K562 (cell line): ENCODE measurements around the gene RACGAP1. TPM values are rescaled to one million over a fixed set of nuclear protein-coding genes. Genes with fewer than 3 reads are reported as not detected.

Experiments
- BCL6 ChIP-seq: fragments of 250-450 bp; sonication (Bioruptor Pico); IDR thresholded peaks from 2 replicates; pipeline ENCODE4 v1.4.0; 2020
- C11orf30 ChIP-seq: fragments of 450-650 bp; IDR thresholded peaks from 2 replicates; pipeline ENCODE4 v1.6.1; 2016; ENCODE audit warnings: low read depth, mild to moderate bottlenecking
- CBX8 ChIP-seq: fragments of 200-600 bp; sonication (generic); IDR thresholded peaks from 2 replicates; pipeline ENCODE4 v1.6.1; 2012; ENCODE audit warnings: borderline replicate concordance, mixed run types, low read depth, mild to moderate bottlenecking, moderate library complexity, mixed read lengths, low read length, control low read depth, inconsistent platforms; ENCODE audit not compliant: poor library complexity, severe bottlenecking; ENCODE audit errors: extremely low read depth
- CREM ChIP-seq: IDR thresholded peaks from 2 replicates; pipeline ENCODE4 v1.6.1; 2014; ENCODE audit warnings: antibody characterized with exemption, low read depth
- CTCF ChIP-seq, 3 experiments: IDR thresholded peaks in 2 of 3; conservative IDR thresholded peaks in 1 of 3; 2 replicates each; pipeline ENCODE4 v1.5.1; 2011 to 2012; ENCODE audit warnings: low read length in 3 of 3, mild to moderate bottlenecking in 3 of 3, control low read depth in 2 of 3, improper control_type of control experiment in 1 of 3, inconsistent platforms in 1 of 3, low read depth in 1 of 3, mixed read lengths in 1 of 3, moderate library complexity in 1 of 3; ENCODE audit not compliant: insufficient read depth in 2 of 3
- EHMT2 ChIP-seq: fragments of 450-650 bp; IDR thresholded peaks from 2 replicates; pipeline ENCODE4 v1.6.1; 2018; ENCODE audit warnings: antibody characterized with exemption
- EP300 ChIP-seq: IDR thresholded peaks from 2 replicates; pipeline ENCODE4 v1.6.1; 2012; ENCODE audit warnings: low read length, improper control_type of control experiment
- ESRRA ChIP-seq: fragments of 450-650 bp; IDR thresholded peaks from 2 replicates; pipeline ENCODE4 v1.6.1; 2014; ENCODE audit warnings: low read depth, mild to moderate bottlenecking, moderate library complexity, borderline replicate concordance
- ETS1 ChIP-seq: conservative IDR thresholded peaks from 2 replicates; pipeline ENCODE4 v1.6.1; 2011; ENCODE audit warnings: low read depth, mild to moderate bottlenecking, low read length; ENCODE audit not compliant: control insufficient read depth
- GTF2B ChIP-seq: IDR thresholded peaks from 2 replicates; pipeline ENCODE4 v1.6.1; 2011; ENCODE audit not compliant: insufficient read length; ENCODE audit errors: extremely low read depth
- KDM5B ChIP-seq: fragments of 200-600 bp; sonication (generic); IDR thresholded peaks from 2 replicates; pipeline ENCODE4 v1.6.1; 2012; ENCODE audit warnings: low read depth, mild to moderate bottlenecking, moderate library complexity, low read length, control low read depth, inconsistent platforms; ENCODE audit not compliant: insufficient replicate concordance
- NKRF ChIP-seq: fragments of 450-650 bp; IDR thresholded peaks from 2 replicates; pipeline ENCODE4 v1.6.1; 2016; ENCODE audit warnings: borderline replicate concordance
- NR4A1 ChIP-seq, 2 experiments: fragments of 250-450 bp in 1 of 2; fragments of 450-650 bp in 1 of 2; sonication (Bioruptor Pico) in 1 of 2; IDR thresholded peaks; 2 replicates each; pipeline versions ENCODE4 v1.4.0 to v1.6.1; 2016 to 2020; ENCODE audit warnings: mild to moderate bottlenecking in 2 of 2, missing compliant biosample characterization in 1 of 2, missing genetic modification characterization in 1 of 2, moderate library complexity in 1 of 2
- PURB ChIP-seq: sonication (generic); formaldehyde crosslinking; IDR thresholded peaks from 2 replicates; pipeline ENCODE4 v1.9.0; 2021; ENCODE audit warnings: low read depth, mild to moderate bottlenecking, missing genetic modification reagents
- RB1 ChIP-seq: fragments of 450-650 bp; IDR thresholded peaks from 2 replicates; pipeline ENCODE4 v1.6.1; 2017; ENCODE audit warnings: low read depth, mild to moderate bottlenecking
- RHOXF2B ChIP-seq: fragments of 250-450 bp; sonication (Bioruptor Pico); conservative IDR thresholded peaks from 2 replicates; pipeline ENCODE4 v1.5.1; 2021
- TRIM24 ChIP-seq, 2 experiments: fragments of 450-650 bp; IDR thresholded peaks; 2 replicates each; pipeline ENCODE4 v1.6.1; 2016
- ZFPM2 ChIP-seq: fragments of 250-450 bp; sonication (Bioruptor Pico); IDR thresholded peaks from 2 replicates; pipeline ENCODE4 v1.5.1; 2022; ENCODE audit warnings: mild to moderate bottlenecking
- ZNF57 ChIP-seq: fragments of 450-650 bp; formaldehyde crosslinking; IDR thresholded peaks from 2 replicates; pipeline ENCODE4 v1.4.0; 2020; ENCODE audit warnings: mild to moderate bottlenecking, moderate library complexity
- ZNF778 ChIP-seq: fragments of 450-650 bp; formaldehyde crosslinking; IDR thresholded peaks from 2 replicates; pipeline ENCODE4 v1.4.0; 2020; ENCODE audit warnings: mild to moderate bottlenecking, moderate library complexity
- polyA plus RNA-seq, 8 experiments: library from polyadenylated mRNA; depleted of rRNA in 4 of 8; stranded (reverse) in 5 of 8; unstranded in 3 of 8; fragments of >200 nt; fragmentation: Nextera tagmentation in 2 of 8; fragmentation: Illumina TruSeq in 1 of 8; extraction: Ambion mirVana in 2 of 8; extraction: Trizol in 1 of 8; gene quantifications; 2 replicates each; pipeline versions ENCODE4 v1.2.1 to v1.2.3, GENCODE V29; 2011 to 2014; ENCODE audit warnings: inconsistent platforms in 1 of 8, missing spikeins in 1 of 8
- total RNA-seq, 7 experiments: library from RNA; depleted of rRNA in 6 of 7; stranded (reverse); fragments of >200 nt in 6 of 7; fragmentation: Illumina TruSeq in 2 of 7; extraction: Trizol in 2 of 7; gene quantifications; 2 replicates each; pipeline versions ENCODE4 v1.2.1 to v1.2.3, GENCODE V29; 2011 to 2021; ENCODE audit warnings: low replicate concordance in 1 of 7

The RACGAP1 gene
- total and polyA plus RNA-seq, 9 of the 15 experiments (the other 6 are each of a cell fraction or from before 2014, with no cell fraction given): 56.4 to 92.9 (median 71.8) TPM

GRCh38 chr12:50070314-50071060 is 45.2 kb upstream of the RACGAP1 start (continued):
- TF ChIP-seq CTCF (IDR thresholded peaks at IDR 0.05 in 2 of 3, conservative IDR thresholded peaks at IDR 0.05 in 1 of 3; ENCODE audit: insufficient read depth in 2 of 3, low read depth in 1 of 3, low read length in 3 of 3) (peak; percentile 90 to 98 (median 97)), RB1 (no peak), GTF2B (no peak), NKRF (peak; percentile 27; the same call in 1 of the 2 replicates), C11orf30 (no peak), ETS1 (no peak), TRIM24 (IDR thresholded peaks at IDR 0.05) (0 out of 4 replicates have a peak, but pooled peaks of 1 of the 2 experiments have one; percentile 12), NR4A1 (CRISPR knock-in tag; IDR thresholded peaks at IDR 0.05) (no peak), NR4A1 (tag; IDR thresholded peaks at IDR 0.05) (no peak), CREM (no peak), CBX8 (no peak), RHOXF2B (CRISPR knock-in tag) (no peak), PURB (CRISPR knock-in tag) (no peak), ESRRA (0 out of 2 replicates have a peak, but pooled peaks have one; percentile 31), BCL6 (CRISPR knock-in tag) (no peak), EP300 (no peak), ZNF778 (no peak), KDM5B (no peak), ZFPM2 (no peak), ZNF57 (CRISPR knock-in tag) (no peak), EHMT2 (peak; percentile 38; the same call in 1 of the 2 replicates)
